Motor neuron (in vitro differentiated cells): ENCODE measurements around the gene TMEM178B. TPM values are rescaled to one million over a fixed set of nuclear protein-coding genes. Genes with fewer than 3 reads are reported as not detected.
A peak's percentile ranks its signal among the peaks of the same experiment; 100 is the strongest.

Source experiments
- ATAC-seq, 8 experiments: fragments of 200-7000 bp; cut with Tn5 transposase; replicated peaks in 6 of 8; 2 replicates each; pipeline ENCODE4 v1.8.0; 2021; ENCODE audit warnings: mild to moderate bottlenecking in 8 of 8, moderate library complexity in 8 of 8
- H3K27ac ChIP-seq, 2 donors: fragments of 250-450 bp; sonication (Bioruptor Pico); 2 replicates each; pipeline ENCODE4 v1.9.0; 2021; ENCODE audit warnings: antibody characterized with exemption in 2 of 2, mild to moderate bottlenecking in 2 of 2, moderate library complexity in 1 of 2
- H3K4me1 ChIP-seq, 2 donors: fragments of 250-450 bp; sonication (Bioruptor Pico); replicated peaks in 1 of 2; 2 replicates each; pipeline ENCODE4 v1.6.1; 2021; ENCODE audit warnings: antibody characterized with exemption in 2 of 2, mild to moderate bottlenecking in 2 of 2, moderate library complexity in 1 of 2
- H3K4me3 ChIP-seq, 5 donors: fragments of 250-450 bp; sonication (Bioruptor Pico); 2 replicates each; pipeline ENCODE4 v1.9.0; 2021; ENCODE audit warnings: antibody characterized with exemption in 5 of 5, mild to moderate bottlenecking in 5 of 5, moderate library complexity in 4 of 5
- WGBS, 10 experiments: fragments of 450-650 bp; shearing (Covaris generic); methylation state at CpG; one replicate each; pipeline ENCODE4 v1.0.0; 2022; 5-methylcytosine and 5-hydroxymethylcytosine counted together
- in situ Hi-C, 9 experiments: fragments of 400-800 bp; cut with MboI; loops; one replicate each; pipeline ENCODE4 v1.15.0; 2021; ENCODE audit warnings: low sequenced_read_pairs in 9 of 9, low pct_unique_long_range_greater_than_20kb in 2 of 9; ENCODE audit not compliant: unreplicated experiment in 9 of 9
- total RNA-seq, 8 experiments: library from RNA; unstranded; fragments of 300-600 nt; gene quantifications; 2 replicates each; pipeline versions ENCODE4 v1.2.3 to v1.2.4, GENCODE V29; 2022

Gene TMEM178B
- total RNA-seq, 8 experiments from 2014 or later, result 0.56 to 29.8 (median 17.1) TPM

DNA sequence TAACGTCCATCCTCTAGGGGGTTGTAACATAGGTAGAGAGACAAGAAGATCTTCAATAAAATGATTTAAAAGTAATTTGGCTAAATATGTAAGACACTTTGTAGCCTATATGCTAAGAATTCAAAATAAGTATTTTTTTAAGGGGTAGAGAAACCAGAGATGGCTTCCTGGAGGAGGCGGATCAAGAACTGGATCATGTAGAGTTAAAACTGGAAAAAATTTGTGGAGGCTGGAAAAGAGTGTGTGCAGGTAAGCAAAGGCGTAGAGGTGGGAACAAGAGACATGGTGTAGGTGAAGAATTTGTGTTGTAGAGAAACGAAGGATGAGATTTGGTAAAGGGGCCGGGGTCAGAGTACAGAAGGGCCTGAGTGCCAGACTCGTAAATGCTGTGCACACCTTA lies 172.6 kb downstream of the TMEM178B start:
- H3K4me3 ChIP-seq, result no peak overlapping the region
- no peak overlapping the region for H3K27ac ChIP-seq
- in situ Hi-C loops, result no loop called here
- ATAC-seq, result no peak
- WGBS, 10 experiments, result 0 to 100% (median 85%) methylated on average over 2 to 6 of the region's 6 CpGs
- no peaks in the 10 kb centered on the region for H3K4me1 ChIP-seq

DNA sequence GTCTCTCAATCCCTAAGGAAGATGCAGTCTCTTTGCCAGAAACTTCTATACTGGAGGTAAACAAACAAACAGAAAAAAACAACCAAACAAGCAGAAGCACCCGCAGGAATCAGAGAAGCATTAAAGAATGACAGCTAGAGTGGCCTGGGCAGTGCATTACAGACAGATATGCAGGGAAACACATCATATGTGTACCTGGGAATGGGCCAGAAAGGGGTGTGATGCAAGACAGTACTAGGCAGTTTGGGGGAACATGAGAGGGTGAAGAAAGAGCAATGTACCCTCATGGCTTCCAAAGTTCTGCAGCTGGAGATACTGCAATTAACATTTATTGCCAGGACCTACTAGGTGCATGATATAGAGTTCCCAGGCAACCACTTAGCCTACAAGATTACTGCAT lies 177.3 kb downstream of the TMEM178B start:
- Histone ChIP-seq H3K4me3 (no peak overlapping the region), H3K4me1 (no peaks in the 10 kb centered on the region), H3K27ac (no peak overlapping the region)
- ATAC-seq, result no peak
- WGBS, 10 experiments, result 0 to 100% (median 100%) methylated on average over 1 of the region's 1 CpG; no CpG with 5 or more reads in 5 of the 10 experiments
- in situ Hi-C loops, result no loop called here

GRCh38 chr7:141251957-141252356 lies 178.1 kb downstream of the TMEM178B start:
- in situ Hi-C loops, result no loop called here
- ATAC-seq, result no peak
- H3K4me1 ChIP-seq, result no peaks in the 10 kb centered on the region
- no peak overlapping the region for H3K27ac ChIP-seq
- H3K4me3 ChIP-seq, result no peak overlapping the region
- 0 to 100% (median 58%) methylated on average over 1 to 2 of the region's 2 CpGs; no CpG with 5 or more reads in 3 of the 10 experiments for WGBS, 10 experiments

DNA sequence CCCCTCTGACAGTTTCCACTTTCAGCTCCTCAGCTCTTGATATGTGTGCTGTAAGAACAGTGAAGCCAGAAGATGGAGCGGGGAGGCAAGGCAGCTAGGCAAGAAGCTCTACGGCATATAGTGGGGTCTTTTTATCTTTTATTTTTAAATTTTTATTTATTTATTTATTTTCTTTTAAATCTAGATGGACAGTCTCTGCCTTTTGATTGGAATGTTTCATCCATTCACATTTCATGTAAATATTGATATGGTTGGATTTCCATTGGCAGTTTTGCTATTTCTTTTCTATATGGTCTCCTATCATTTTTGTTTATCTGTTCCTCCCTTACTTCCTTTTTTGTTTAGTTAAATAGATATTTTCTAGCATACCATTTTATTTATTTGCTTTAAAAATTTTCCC lies 183.7 kb downstream of the TMEM178B start:
- H3K4me3 ChIP-seq, result no peak overlapping the region
- in situ Hi-C loops, result no loop called here
- no peak for ATAC-seq
- H3K27ac ChIP-seq, result no peak overlapping the region
- WGBS, 10 experiments, result 3 to 100% (median 67%) methylated on average over 2 of the region's 2 CpGs; no CpG with 5 or more reads in 1 of the 10 experiments
- peaks cover 12 to 16% of the 10 kb centered on the region in 2 donors for H3K4me1 ChIP-seq

DNA sequence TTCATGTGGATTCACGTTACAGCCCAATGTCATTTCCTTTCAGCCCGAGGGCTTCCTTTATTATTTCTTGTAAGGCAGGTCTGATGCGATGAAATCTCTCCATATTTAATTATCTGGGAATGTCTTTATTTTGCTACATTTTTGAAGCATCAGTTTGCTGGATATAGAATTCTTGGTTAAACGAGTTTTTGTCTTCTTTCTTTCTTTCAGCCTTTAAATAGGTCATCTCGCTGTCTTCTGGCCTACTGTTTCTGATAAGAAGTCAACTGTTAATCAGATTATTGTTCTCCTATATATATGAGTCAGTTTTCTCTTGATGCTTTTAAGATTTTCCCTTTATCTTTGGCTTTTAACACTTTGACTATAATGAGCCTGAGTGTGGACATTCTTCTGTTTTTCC lies 184.7 kb downstream of the TMEM178B start:
- WGBS, 10 experiments, result 0 to 94% (median 73%) methylated on average over 4 to 5 of the region's 5 CpGs; no CpG with 5 or more reads in 1 of the 10 experiments
- no peak overlapping the region for H3K27ac ChIP-seq
- peaks cover 19 to 22% of the 10 kb centered on the region in 2 donors for H3K4me1 ChIP-seq
- H3K4me3 ChIP-seq, result no peak overlapping the region
- no peak for ATAC-seq
- in situ Hi-C loops, result no loop called here

- Histone ChIP-seq H3K27ac (peak overlapping the region; percentile 40 to 43), H3K4me1 (peaks cover 19 to 22% of the 10 kb centered on the region in 2 donors), H3K4me3 (no peak overlapping the region)
- peak in 7 of 8 experiments; percentile 39 to 98 (median 91) for ATAC-seq
- in situ Hi-C loops, result no loop called here
- 6 to 100% (median 57%) methylated on average over 1 to 5 of the region's 5 CpGs for WGBS, 10 experiments
Observed at GRCh38 chr7:141262101-141263090, 188.5 kb downstream of the TMEM178B start.

DNA sequence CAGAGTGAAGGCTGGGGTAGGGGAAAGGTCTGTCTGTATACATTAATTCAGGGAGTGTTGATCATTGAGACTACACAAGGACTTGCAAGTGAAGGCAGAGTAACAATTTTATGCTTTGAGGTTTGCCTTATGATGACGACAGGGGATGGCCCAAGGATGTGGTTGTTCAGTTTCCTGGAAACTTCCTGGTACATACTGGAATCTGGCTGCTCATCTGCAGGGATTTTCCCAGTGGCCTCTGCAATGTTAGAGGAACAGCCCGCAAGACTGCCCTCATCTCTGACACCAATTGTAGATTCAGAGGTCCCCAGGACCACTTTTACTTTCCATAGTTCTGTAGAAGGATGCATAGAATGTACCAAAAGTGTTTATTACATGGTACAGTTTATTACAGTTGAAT lies 189.6 kb downstream of the TMEM178B start:
- ATAC-seq, result no peak
- Histone ChIP-seq H3K4me1 (peaks cover 19 to 22% of the 10 kb centered on the region in 2 donors), H3K4me3 (no peak overlapping the region), H3K27ac (peak overlapping the region in 1 of 2 donors; percentile 40)
- in situ Hi-C loops, result no loop called here
- WGBS, 10 experiments, result 0 to 100% (median 90%) methylated on average over 1 to 2 of the region's 2 CpGs; no CpG with 5 or more reads in 2 of the 10 experiments

GRCh38 chr7:141263983-141264382 lies 190.1 kb downstream of the TMEM178B start:
- no peak for ATAC-seq
- in situ Hi-C loops, result no loop called here
- Histone ChIP-seq H3K4me1 (peaks cover 19 to 22% of the 10 kb centered on the region in 2 donors), H3K4me3 (no peak overlapping the region), H3K27ac (no peak overlapping the region)
- 0 to 100% (median 11%) methylated on average over 1 to 2 of the region's 2 CpGs; no CpG with 5 or more reads in 6 of the 10 experiments for WGBS, 10 experiments

DNA sequence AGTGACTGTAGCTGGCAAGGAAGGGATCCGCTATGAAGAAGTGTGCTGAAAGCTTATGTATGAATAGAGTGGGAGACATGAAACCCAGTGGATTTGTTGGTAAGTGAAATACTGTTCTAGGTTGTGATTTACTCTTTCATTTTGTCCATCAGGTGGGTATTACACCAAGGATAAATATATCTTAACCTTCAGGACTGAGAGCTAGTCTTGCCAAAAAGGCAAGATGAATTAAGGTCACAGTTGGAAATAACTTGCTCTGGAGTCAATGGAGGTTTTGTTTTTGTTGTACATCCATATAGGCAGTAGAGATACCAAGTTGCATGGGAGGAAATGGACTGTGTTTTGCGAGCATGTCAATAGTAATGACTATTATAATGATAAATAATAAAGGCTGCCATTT lies 190.6 kb downstream of the TMEM178B start:
- peaks cover 19 to 22% of the 10 kb centered on the region in 2 donors for H3K4me1 ChIP-seq
- no peak overlapping the region for H3K4me3 ChIP-seq
- no peak for ATAC-seq
- 0 to 100% (median 90%) methylated on average over 1 to 2 of the region's 2 CpGs; no CpG with 5 or more reads in 1 of the 10 experiments for WGBS, 10 experiments
- in situ Hi-C loops, result no loop called here
- H3K27ac ChIP-seq, result no peak overlapping the region

DNA sequence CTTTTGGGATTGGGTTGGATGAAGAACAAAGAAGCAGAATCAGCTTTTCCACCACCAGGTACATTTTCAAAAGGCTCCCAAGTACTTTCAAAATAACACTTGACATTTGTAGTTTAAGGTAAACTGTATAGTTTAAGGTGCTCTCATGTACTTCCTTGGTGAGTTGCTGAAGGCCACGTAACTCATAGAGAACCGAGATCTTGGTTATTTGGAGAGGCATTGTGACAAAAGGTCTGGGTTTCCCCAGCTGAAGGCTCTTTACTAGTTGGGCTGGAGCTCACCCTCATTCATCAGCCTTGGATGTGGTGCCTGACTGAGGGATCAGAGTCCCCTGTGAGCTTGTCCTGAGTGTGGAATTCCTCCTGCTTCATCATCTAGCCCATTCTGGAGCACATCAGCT lies 191.8 kb downstream of the TMEM178B start:
- ATAC-seq, result no peak
- WGBS, 10 experiments, result 81 to 94% (median 90%) methylated on average over 2 of the region's 2 CpGs; no CpG with 5 or more reads in 7 of the 10 experiments

GRCh38 chr7:141268614-141269013 lies 194.8 kb downstream of the TMEM178B start:
- WGBS, 10 experiments, result 0 to 100% (median 90%) methylated on average over 2 to 3 of the region's 3 CpGs; no CpG with 5 or more reads in 1 of the 10 experiments
- ATAC-seq, result no peak
- Histone ChIP-seq H3K4me3 (no peak overlapping the region), H3K4me1 (no peaks in the 10 kb centered on the region), H3K27ac (no peak overlapping the region)
- in situ Hi-C loops, result no loop called here

More for the DNA sequence above, 191.8 kb downstream of the TMEM178B start:
- Histone ChIP-seq H3K4me3 (no peak overlapping the region), H3K4me1 (peaks cover 19 to 22% of the 10 kb centered on the region in 2 donors), H3K27ac (no peak overlapping the region)
- in situ Hi-C loops, result no loop called here

DNA sequence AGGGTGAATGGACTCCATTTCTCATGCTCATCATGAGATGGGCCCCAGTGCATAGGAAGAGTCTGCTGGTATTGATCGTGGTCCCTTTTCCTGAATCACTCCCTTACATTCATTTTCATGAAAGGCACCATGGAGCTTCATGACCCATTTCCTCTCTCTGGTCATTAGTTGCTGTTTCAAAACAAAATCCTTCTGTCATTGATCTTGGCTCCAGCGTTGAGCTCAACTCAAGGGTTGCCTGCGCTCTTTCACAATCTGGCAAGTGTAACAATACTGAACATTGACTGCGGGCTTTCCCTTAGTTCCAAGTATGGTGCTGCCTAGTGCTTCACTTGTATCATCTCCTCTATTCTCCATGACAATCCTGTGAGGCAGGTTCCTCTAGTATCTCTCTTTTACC lies 197.6 kb downstream of the TMEM178B start:
- no peak overlapping the region for H3K4me3 ChIP-seq
- no peak overlapping the region for H3K27ac ChIP-seq
- WGBS, 10 experiments, result 0 to 100% (median 63%) methylated on average over 1 to 4 of the region's 4 CpGs; no CpG with 5 or more reads in 2 of the 10 experiments
- in situ Hi-C loops, result no loop called here
- no peaks in the 10 kb centered on the region for H3K4me1 ChIP-seq
- no peak for ATAC-seq

- whole genome bisulfite sequencing, 10 experiments, result 13 to 100% (median 89%) methylated on average over 1 to 2 of the region's 2 CpGs; no CpG with 5 or more reads in 3 of the 10 experiments
- peaks cover 0 to 3% of the 10 kb centered on the region in 2 donors for H3K4me1 ChIP-seq
- no peak overlapping the region for H3K27ac ChIP-seq
- peak in 2 of 8 experiments; percentile 31 to 57 for ATAC-seq
- in situ Hi-C loops, result no loop called here
- H3K4me3 ChIP-seq, result no peak overlapping the region
Observed at GRCh38 chr7:141272417-141272816, 198.6 kb downstream of the TMEM178B start.
